Liver (tissue), 3 donors: ENCODE measurements around the gene RCOR3.

ENCODE experiments used
- GABPA ChIP-seq, 2 donors: IDR thresholded peaks in 1 of 2; conservative IDR thresholded peaks in 1 of 2; 2 replicates each; pipeline ENCODE4 v1.6.1; 2016; ENCODE audit warnings: antibody characterized with exemption in 2 of 2, mild to moderate bottlenecking in 1 of 2, moderate library complexity in 1 of 2
- RAD21 ChIP-seq, 2 donors: IDR thresholded peaks; 2 replicates each; pipeline ENCODE4 v1.6.1; 2016; ENCODE audit warnings: antibody characterized with exemption in 2 of 2, mild to moderate bottlenecking in 2 of 2
- TF ChIP-seq, protein P1 (sequence below): fragments of 150-350 bp; IDR thresholded peaks from 2 replicates; pipeline ENCODE4 v1.5.1; 2017; ENCODE audit warnings: improper control_type of control experiment, low read depth, low read length; ENCODE audit not compliant: missing input control
- donor health status: healthy.
- donor health status: healthy.

DNA sequence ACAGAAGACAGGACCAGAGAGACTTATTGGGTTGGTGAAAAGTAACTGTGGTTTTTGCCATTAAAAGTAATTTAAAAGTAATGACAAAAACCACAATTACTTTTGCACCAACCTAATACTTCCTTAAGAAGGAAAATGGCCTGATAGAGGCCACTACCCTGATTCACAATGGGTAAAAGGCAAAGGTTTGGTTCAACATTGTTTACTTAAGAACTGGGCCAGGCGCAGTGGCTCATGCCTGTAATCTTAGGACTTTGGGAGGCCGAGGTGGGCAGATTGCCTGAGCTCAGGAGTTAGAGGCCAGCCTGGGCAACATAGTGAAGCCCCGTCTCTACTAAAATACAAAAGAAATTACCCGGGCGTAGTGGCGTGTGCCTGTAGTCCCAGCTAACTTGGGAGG lies 48.2 kb upstream of the RCOR3 start:
- TF ChIP-seq, protein P1, sequence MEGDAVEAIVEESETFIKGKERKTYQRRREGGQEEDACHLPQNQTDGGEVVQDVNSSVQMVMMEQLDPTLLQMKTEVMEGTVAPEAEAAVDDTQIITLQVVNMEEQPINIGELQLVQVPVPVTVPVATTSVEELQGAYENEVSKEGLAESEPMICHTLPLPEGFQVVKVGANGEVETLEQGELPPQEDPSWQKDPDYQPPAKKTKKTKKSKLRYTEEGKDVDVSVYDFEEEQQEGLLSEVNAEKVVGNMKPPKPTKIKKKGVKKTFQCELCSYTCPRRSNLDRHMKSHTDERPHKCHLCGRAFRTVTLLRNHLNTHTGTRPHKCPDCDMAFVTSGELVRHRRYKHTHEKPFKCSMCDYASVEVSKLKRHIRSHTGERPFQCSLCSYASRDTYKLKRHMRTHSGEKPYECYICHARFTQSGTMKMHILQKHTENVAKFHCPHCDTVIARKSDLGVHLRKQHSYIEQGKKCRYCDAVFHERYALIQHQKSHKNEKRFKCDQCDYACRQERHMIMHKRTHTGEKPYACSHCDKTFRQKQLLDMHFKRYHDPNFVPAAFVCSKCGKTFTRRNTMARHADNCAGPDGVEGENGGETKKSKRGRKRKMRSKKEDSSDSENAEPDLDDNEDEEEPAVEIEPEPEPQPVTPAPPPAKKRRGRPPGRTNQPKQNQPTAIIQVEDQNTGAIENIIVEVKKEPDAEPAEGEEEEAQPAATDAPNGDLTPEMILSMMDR, result no peak
- TF ChIP-seq RAD21 (IDR thresholded peaks at IDR 0.05) (no peak), GABPA (IDR thresholded peaks at IDR 0.05 in 1 of 2, conservative IDR thresholded peaks at IDR 0.05 in 1 of 2) (no peak)
